Thoracic aorta (tissue), 2 donors: ENCODE measurements around the gene RFT1. TPM values are rescaled to one million over a fixed set of nuclear protein-coding genes. Genes with fewer than 3 reads are reported as not detected.

Experiments
- ATAC-seq: fragments of 150-250 bp; one replicate; pipeline ENCODE4 v1.8.0; 2017; ENCODE audit warnings: low read depth; ENCODE audit not compliant: insufficient number of reproducible peaks, low FRiP score
- DNase-seq: peaks from one replicate; pipeline ENCODE4 v3.0.0-alpha.2; 2020; ENCODE audit warnings: low spot score
- H3K27ac ChIP-seq, 2 donors: fragments of 200-600 bp; sonication (generic); 1 replicate in 1 of 2; 2 replicates in 1 of 2; pipeline ENCODE4 v1.5.1; 2016; ENCODE audit warnings: mild to moderate bottlenecking in 2 of 2, moderate library complexity in 2 of 2
- H3K27me3 ChIP-seq: fragments of 200-600 bp; sonication (generic); replicated peaks from 2 replicates; pipeline ENCODE4 v1.6.0; 2016; ENCODE audit warnings: mild to moderate bottlenecking; ENCODE audit not compliant: insufficient read depth
- H3K36me3 ChIP-seq: fragments of 200-600 bp; sonication (generic); one replicate; pipeline ENCODE4 v1.5.1; 2016
- H3K4me1 ChIP-seq, 2 donors: fragments of 200-600 bp; sonication (generic); 1 replicate in 1 of 2; 2 replicates in 1 of 2; pipeline versions ENCODE4 v1.5.1 to v1.6.0; 2016; ENCODE audit warnings: low read depth in 2 of 2, mild to moderate bottlenecking in 1 of 2; ENCODE audit not compliant: control insufficient read depth in 1 of 2
- H3K4me3 ChIP-seq: fragments of 200-600 bp; sonication (generic); 2 replicates; pipeline ENCODE4 v1.5.1; 2016; ENCODE audit warnings: mild to moderate bottlenecking
- H3K9me3 ChIP-seq: fragments of 200-600 bp; sonication (generic); 2 replicates; pipeline ENCODE4 v1.5.1; 2016
- total RNA-seq, 2 donors: library from RNA; depleted of rRNA; stranded (reverse); fragments of >200 nt; gene quantifications; one replicate each; pipeline versions ENCODE4 v1.1.0 to v1.2.3, GENCODE V29; 2016
- TF ChIP-seq, protein P1 (sequence below): fragments of 200-600 bp; sonication (generic); IDR thresholded peaks from one replicate; pipeline ENCODE4 v1.5.1; 2019; ENCODE audit warnings: antibody characterized with exemption

Gene RFT1
- total RNA-seq, 2 donors from 2014 or later: 7.0 to 17.6 TPM

DNA sequence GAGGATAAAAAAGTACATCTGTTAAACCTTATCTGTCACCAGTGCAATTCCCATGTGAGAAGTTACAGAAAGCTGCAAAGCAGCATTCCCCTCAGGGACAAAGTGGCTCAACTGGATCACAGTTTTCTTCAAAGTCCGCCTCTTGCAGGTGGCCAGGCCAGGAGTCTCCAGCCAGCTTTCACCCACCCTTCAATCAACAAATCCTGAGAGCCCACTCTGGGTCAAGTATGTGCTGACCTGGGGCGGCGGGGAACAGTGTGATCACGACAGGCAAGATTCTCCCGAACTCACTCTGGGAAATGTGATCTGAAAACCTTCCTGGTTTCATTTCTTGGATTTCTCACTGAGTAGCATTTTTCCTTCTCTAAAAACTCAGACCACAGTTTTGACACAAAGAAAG is 39.2 kb downstream of the RFT1 start:
- TF ChIP-seq, protein P1, sequence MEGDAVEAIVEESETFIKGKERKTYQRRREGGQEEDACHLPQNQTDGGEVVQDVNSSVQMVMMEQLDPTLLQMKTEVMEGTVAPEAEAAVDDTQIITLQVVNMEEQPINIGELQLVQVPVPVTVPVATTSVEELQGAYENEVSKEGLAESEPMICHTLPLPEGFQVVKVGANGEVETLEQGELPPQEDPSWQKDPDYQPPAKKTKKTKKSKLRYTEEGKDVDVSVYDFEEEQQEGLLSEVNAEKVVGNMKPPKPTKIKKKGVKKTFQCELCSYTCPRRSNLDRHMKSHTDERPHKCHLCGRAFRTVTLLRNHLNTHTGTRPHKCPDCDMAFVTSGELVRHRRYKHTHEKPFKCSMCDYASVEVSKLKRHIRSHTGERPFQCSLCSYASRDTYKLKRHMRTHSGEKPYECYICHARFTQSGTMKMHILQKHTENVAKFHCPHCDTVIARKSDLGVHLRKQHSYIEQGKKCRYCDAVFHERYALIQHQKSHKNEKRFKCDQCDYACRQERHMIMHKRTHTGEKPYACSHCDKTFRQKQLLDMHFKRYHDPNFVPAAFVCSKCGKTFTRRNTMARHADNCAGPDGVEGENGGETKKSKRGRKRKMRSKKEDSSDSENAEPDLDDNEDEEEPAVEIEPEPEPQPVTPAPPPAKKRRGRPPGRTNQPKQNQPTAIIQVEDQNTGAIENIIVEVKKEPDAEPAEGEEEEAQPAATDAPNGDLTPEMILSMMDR: no peak
- H3K27me3 ChIP-seq: no peaks in the 10 kb centered on the region
- peaks cover 29% of the 10 kb centered on the region for H3K36me3 ChIP-seq
- H3K9me3 ChIP-seq: no peaks in the 10 kb centered on the region
- no peak for DNase-seq
- no peaks in the 10 kb centered on the region for H3K4me1 ChIP-seq
- ATAC-seq: no peak
- H3K4me3 ChIP-seq: no peak overlapping the region
- H3K27ac ChIP-seq: no peak overlapping the region

DNA sequence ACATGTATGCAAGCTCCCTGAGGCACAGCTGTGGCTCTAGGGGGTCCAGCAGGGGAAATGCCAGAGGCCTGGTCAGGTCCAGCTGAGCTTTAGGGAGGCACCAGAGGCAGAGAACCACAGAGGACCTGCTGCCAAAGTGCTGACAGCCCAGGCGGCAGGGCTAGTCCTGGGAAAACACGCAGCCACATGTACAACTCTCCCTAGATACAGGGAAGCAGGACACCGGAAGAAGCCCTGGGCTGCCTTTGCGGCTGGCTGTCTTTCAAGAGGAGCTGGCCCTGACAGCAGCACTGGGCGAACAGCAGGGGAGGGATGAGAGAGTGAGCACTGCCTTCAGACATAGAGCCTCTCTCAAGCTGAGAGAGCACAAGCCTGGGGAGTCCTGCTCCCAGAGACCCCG is 40.7 kb downstream of the RFT1 start:
- Histone ChIP-seq H3K27me3 (no peaks in the 10 kb centered on the region), H3K9me3 (no peaks in the 10 kb centered on the region), H3K4me1 (no peaks in the 10 kb centered on the region), H3K36me3 (peaks cover 26% of the 10 kb centered on the region), H3K27ac (no peak overlapping the region), H3K4me3 (no peak overlapping the region)
- ATAC-seq: no peak
- DNase-seq: no peak
- TF ChIP-seq, protein P1: no peak

DNA sequence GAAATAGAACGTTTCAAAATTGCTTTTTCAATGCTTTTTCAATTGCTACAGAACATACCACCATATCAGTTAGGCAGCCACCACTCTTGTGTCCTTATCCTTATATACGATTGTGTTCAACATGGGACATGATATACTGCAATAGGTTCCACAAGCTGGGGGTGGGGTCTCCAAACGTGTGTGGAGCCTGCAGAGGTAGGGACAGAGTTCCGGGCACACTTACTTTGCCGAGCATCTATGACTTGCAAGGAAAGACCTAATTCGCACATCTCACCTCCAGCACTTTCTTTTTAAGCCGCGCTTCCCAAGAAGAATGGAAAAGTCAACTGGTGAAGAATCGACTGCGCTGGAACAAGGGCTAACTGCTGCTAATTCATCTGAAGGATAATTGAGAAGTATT is 44.8 kb downstream of the RFT1 start:
- Histone ChIP-seq H3K9me3 (no peaks in the 10 kb centered on the region), H3K4me3 (no peak overlapping the region), H3K27ac (no peak overlapping the region), H3K4me1 (no peaks in the 10 kb centered on the region), H3K27me3 (no peaks in the 10 kb centered on the region), H3K36me3 (peaks cover 7% of the 10 kb centered on the region)
- no peak for DNase-seq
- no peak for ATAC-seq
- TF ChIP-seq, protein P1: no peak

DNA sequence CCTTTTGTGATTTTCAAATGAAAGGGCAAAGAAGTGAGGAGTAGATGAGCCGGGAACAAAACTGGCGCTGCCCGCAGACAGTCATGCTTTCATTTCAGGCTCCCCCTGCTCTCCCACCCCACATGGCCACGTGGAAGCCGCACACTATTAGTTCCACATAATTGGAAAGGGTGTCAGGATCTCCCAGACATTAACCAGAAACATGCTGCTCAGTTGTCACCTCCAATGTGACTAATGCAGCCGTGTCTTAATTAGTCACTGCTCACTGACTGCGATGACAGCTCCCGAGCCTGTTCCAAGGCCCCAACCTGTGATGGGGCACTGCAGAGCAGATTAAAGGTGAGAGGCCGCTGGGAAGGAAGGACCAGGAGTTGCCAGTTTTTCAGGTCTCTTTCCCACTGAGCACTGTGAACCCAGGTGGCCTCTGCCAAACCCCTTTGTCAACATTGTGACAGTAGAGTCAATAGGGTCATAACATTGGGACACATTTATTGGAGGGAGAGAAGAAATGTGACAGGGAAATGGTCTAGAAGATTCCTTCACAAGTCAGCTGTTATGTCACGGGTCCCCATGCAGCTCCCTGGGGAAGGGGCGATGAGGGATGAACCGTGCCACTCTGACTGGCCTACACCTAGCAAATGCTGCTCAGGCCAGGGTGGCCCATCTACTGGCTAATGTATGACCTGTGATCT is 45.8 kb downstream of the RFT1 start:
- H3K9me3 ChIP-seq: no peaks in the 10 kb centered on the region
- no peaks in the 10 kb centered on the region for H3K4me1 ChIP-seq
- TF ChIP-seq, protein P1: no peak
- ATAC-seq (no peak), DNase-seq (no peak)
- no peak overlapping the region for H3K4me3 ChIP-seq
- H3K36me3 ChIP-seq: peaks cover under 1% of the 10 kb centered on the region
- H3K27ac ChIP-seq: no peak overlapping the region
- no peaks in the 10 kb centered on the region for H3K27me3 ChIP-seq

DNA sequence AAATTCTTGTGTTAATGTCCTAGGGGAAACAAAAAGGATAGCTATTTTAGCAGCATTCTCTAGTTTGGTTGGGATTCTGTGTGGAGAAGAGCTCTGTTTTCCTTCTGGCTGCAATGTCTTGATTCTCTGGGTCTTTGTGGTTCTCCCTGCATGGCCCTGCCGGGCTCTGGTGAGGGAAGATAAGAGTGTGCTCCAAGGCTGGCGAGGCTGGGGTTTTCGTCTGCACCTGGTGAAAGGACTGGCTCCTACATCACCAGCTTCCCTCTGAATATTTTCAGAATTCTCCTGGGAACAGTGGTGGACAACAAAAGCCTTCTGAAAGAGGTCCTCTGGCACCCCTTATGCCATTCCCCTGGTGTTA is 46.3 kb downstream of the RFT1 start:
- no peaks in the 10 kb centered on the region for H3K9me3 ChIP-seq
- H3K4me3 ChIP-seq: no peak overlapping the region
- no peak overlapping the region for H3K27ac ChIP-seq
- ATAC-seq (no peak), DNase-seq (no peak)
- no peaks in the 10 kb centered on the region for H3K4me1 ChIP-seq
- TF ChIP-seq, protein P1: no peak
- no peaks in the 10 kb centered on the region for H3K36me3 ChIP-seq
- H3K27me3 ChIP-seq: no peaks in the 10 kb centered on the region
